Right cardiac atrium (tissue), 5 donors: ENCODE results near the gene ATP1A3. TPM values are rescaled to one million over a fixed set of nuclear protein-coding genes. Genes with fewer than 3 reads are reported as not detected.
A peak's percentile ranks its signal among the peaks of the same experiment; 100 is the strongest.
"Not testable (repeated sequence)": the region's sequence is repeated elsewhere in the genome, so short reads cannot be mapped to it uniquely, and the experiment has no call there.

Source experiments
- ATAC-seq, 2 donors: fragments of 200-7000 bp; cut with Tn5 transposase; one replicate each; pipeline versions ENCODE4 v1.8.0 to v1.9.1; 2020; ENCODE audit warnings: moderate library complexity in 2 of 2, mild to moderate bottlenecking in 1 of 2
- DNase-seq, 3 donors: peaks; one replicate each; pipeline ENCODE4 v3.0.0-alpha.2; 2020
- H3K27ac ChIP-seq: one replicate; pipeline ENCODE4 v1.5.1; 2013; ENCODE audit warnings: mild to moderate bottlenecking, low read length, control low read depth, moderate library complexity
- H3K27me3 ChIP-seq: one replicate; pipeline ENCODE4 v1.6.1; 2013; ENCODE audit not compliant: control insufficient read depth, insufficient read depth
- H3K4me1 ChIP-seq: one replicate; pipeline ENCODE4 v1.6.1; 2013; ENCODE audit warnings: low read length; ENCODE audit not compliant: control insufficient read depth, insufficient read depth
- H3K4me3 ChIP-seq: one replicate; pipeline ENCODE4 v1.5.1; 2013; ENCODE audit warnings: low read length, control low read depth
- H3K9me3 ChIP-seq: one replicate; pipeline ENCODE4 v1.6.1; 2013; ENCODE audit warnings: low read length; ENCODE audit not compliant: control insufficient read depth
- WGBS: extraction: QIAGEN DNeasy Blood & Tissue Kit; methylation state at CpG from one replicate; pipeline ENCODE4 v1.1.7; 2013; 5-methylcytosine and 5-hydroxymethylcytosine counted together
- intact Hi-C, 4 donors: fragments of 100-400 bp; cut with DNase I; formaldehyde crosslinking; loops; one replicate each; pipeline versions ENCODE4 v1.11.0 to v1.14.0; 2022 to 2023
- polyA plus RNA-seq: library from polyadenylated mRNA; stranded (reverse); fragments of 200-250 nt; gene quantifications from one replicate; pipeline ENCODE4 v1.2.3, GENCODE V29; 2013
- total RNA-seq, 4 donors: library from RNA; stranded (reverse); fragmentation: NEBNext Ultra II Directional; extraction: Animal tissue kit (Norgen Biotek cat#: 25700); gene quantifications; one replicate each; pipeline ENCODE4 v1.2.1, GENCODE V29; 2021
- donor health status: healthy with polysubstance abuse.
- donor health status: DM: no; HTN: yes; CAD: no.
- donor health status: DM: no; HTN: no; CAD: no.
- donor health status: DM: no; HTN: yes; CAD: no; lungs with severe emphysema.
- donor health status: DM: yes; HTN: yes; CAD: no.

Gene ATP1A3
- total and polyA plus RNA-seq, 5 donors = 104 to 295 (median 231) TPM

- no peaks in the 10 kb centered on the region for H3K4me1 ChIP-seq
- no peak for ATAC-seq
- WGBS = 80% methylated on average over 7 of the region's 7 CpGs
- intact Hi-C loops = no loop called here
- no peak for DNase-seq
- no peak overlapping the region for H3K27ac ChIP-seq
- H3K9me3 ChIP-seq = no peaks in the 10 kb centered on the region
- H3K4me3 ChIP-seq = no peak overlapping the region
- H3K27me3 ChIP-seq = no peaks in the 10 kb centered on the region
Observed at GRCh38 chr19:42030645-42031440, 36.8 kb upstream of the ATP1A3 start.

GRCh38 chr19:42028304-42029216 lies 34.5 kb upstream of the ATP1A3 start:
- no peaks in the 10 kb centered on the region for H3K27me3 ChIP-seq
- DNase-seq (no peak), ATAC-seq (no peak)
- 57% methylated on average over 8 of the region's 8 CpGs for WGBS
- intact Hi-C loops = no loop called here
- H3K4me3 ChIP-seq = no peak overlapping the region
- no peak overlapping the region for H3K27ac ChIP-seq
- H3K4me1 ChIP-seq = peaks cover 3% of the 10 kb centered on the region
- no peaks in the 10 kb centered on the region for H3K9me3 ChIP-seq

- WGBS = 38% methylated on average over 12 of the region's 12 CpGs
- intact Hi-C loops = no loop called here
- ATAC-seq = peak; percentile 80 to 90
- peaks cover 3% of the 10 kb centered on the region for H3K4me1 ChIP-seq
- H3K9me3 ChIP-seq = no peaks in the 10 kb centered on the region
- no peaks in the 10 kb centered on the region for H3K27me3 ChIP-seq
- peak; percentile 65 to 89 (median 84) for DNase-seq
- H3K4me3 ChIP-seq = no peak overlapping the region
- peak overlapping the region; percentile 83 for H3K27ac ChIP-seq
Observed at GRCh38 chr19:42024622-42025111, 30.6 kb upstream of the ATP1A3 start.

- no peak for DNase-seq
- no peaks in the 10 kb centered on the region for H3K27me3 ChIP-seq
- no peak overlapping the region for H3K4me3 ChIP-seq
- no peaks in the 10 kb centered on the region for H3K9me3 ChIP-seq
- 85% methylated on average over 4 of the region's 4 CpGs for WGBS
- intact Hi-C loops = no loop called here
- no peak overlapping the region for H3K27ac ChIP-seq
- H3K4me1 ChIP-seq = peaks cover 3% of the 10 kb centered on the region
- ATAC-seq = no peak
Observed at GRCh38 chr19:42023943-42024260, 29.9 kb upstream of the ATP1A3 start.

- DNase-seq (no peak), ATAC-seq (no peak)
- H3K4me3 ChIP-seq = no peak overlapping the region
- H3K4me1 ChIP-seq = peaks cover 3% of the 10 kb centered on the region
- H3K27me3 ChIP-seq = no peaks in the 10 kb centered on the region
- 70% methylated on average over 17 of the region's 17 CpGs for WGBS
- intact Hi-C loops = no loop called here
- no peak overlapping the region for H3K27ac ChIP-seq
- H3K9me3 ChIP-seq = no peaks in the 10 kb centered on the region
Observed at GRCh38 chr19:42023121-42023942, 29.3 kb upstream of the ATP1A3 start.

GRCh38 chr19:42022616-42023015 lies 28.6 kb upstream of the ATP1A3 start:
- ATAC-seq (no peak), DNase-seq (no peak)
- intact Hi-C loops = no loop called here
- no peak overlapping the region for H3K4me3 ChIP-seq
- H3K9me3 ChIP-seq = no peaks in the 10 kb centered on the region
- H3K27me3 ChIP-seq = no peaks in the 10 kb centered on the region
- WGBS = 57% methylated on average over 5 of the region's 5 CpGs
- no peak overlapping the region for H3K27ac ChIP-seq
- H3K4me1 ChIP-seq = peaks cover 3% of the 10 kb centered on the region

- H3K27ac ChIP-seq = no peak overlapping the region
- ATAC-seq (no peak), DNase-seq (no peak)
- 76% methylated on average over 15 of the region's 15 CpGs for WGBS
- no peaks in the 10 kb centered on the region for H3K9me3 ChIP-seq
- H3K4me1 ChIP-seq = peaks cover 3% of the 10 kb centered on the region
- intact Hi-C loops = no loop called here
- no peaks in the 10 kb centered on the region for H3K27me3 ChIP-seq
- H3K4me3 ChIP-seq = no peak overlapping the region
Observed at GRCh38 chr19:42021185-42021584, 27.2 kb upstream of the ATP1A3 start.

- H3K27me3 ChIP-seq = no peaks in the 10 kb centered on the region
- no peak overlapping the region for H3K27ac ChIP-seq
- no peak for ATAC-seq
- no peak overlapping the region for H3K4me3 ChIP-seq
- no peaks in the 10 kb centered on the region for H3K4me1 ChIP-seq
- no peak for DNase-seq
- 67% methylated on average over 11 of the region's 11 CpGs for WGBS
- H3K9me3 ChIP-seq = no peaks in the 10 kb centered on the region
- intact Hi-C loops = no loop called here
Observed at GRCh38 chr19:42018503-42019193, 24.6 kb upstream of the ATP1A3 start.

GRCh38 chr19:42017040-42017439 lies 23.0 kb upstream of the ATP1A3 start:
- intact Hi-C loops = no loop called here
- WGBS = 82% methylated on average over 8 of the region's 8 CpGs
- H3K9me3 ChIP-seq = no peaks in the 10 kb centered on the region
- no peak overlapping the region for H3K27ac ChIP-seq
- DNase-seq (no peak), ATAC-seq (no peak)
- H3K4me1 ChIP-seq = no peaks in the 10 kb centered on the region
- H3K27me3 ChIP-seq = no peaks in the 10 kb centered on the region
- no peak overlapping the region for H3K4me3 ChIP-seq

- H3K4me3 ChIP-seq, H3K27ac ChIP-seq, ATAC-seq, DNase-seq, H3K4me1 ChIP-seq, H3K9me3 ChIP-seq, H3K27me3 ChIP-seq, intact Hi-C loops: not testable (repeated sequence)
- WGBS = 96% methylated on average over 3 of the region's 3 CpGs
Observed at GRCh38 chr19:42012747-42013146, 18.7 kb upstream of the ATP1A3 start.
